HEK293 (cell line): ENCODE data around the gene SLC34A3.
A peak's percentile ranks its signal among the peaks of the same experiment; 100 is the strongest.

Source experiments
- KLF8 ChIP-seq: fragments of 450-650 bp; formaldehyde crosslinking; IDR thresholded peaks from 2 replicates; pipeline ENCODE4 v1.5.1; 2016; ENCODE audit warnings: missing biosample characterization, missing genetic modification characterization
- PRDM2 ChIP-seq: fragments of 450-650 bp; formaldehyde crosslinking; IDR thresholded peaks from 2 replicates; pipeline ENCODE4 v1.5.1; 2016; ENCODE audit warnings: missing biosample characterization, missing genetic modification characterization, borderline replicate concordance
- PRDM6 ChIP-seq: fragments of 450-650 bp; formaldehyde crosslinking; IDR thresholded peaks from 2 replicates; pipeline ENCODE4 v1.5.1; 2017; ENCODE audit warnings: missing biosample characterization, missing genetic modification characterization
- SALL2 ChIP-seq: fragments of 450-650 bp; formaldehyde crosslinking; IDR thresholded peaks from 2 replicates; pipeline ENCODE4 v1.5.0; 2017; ENCODE audit warnings: missing biosample characterization, mild to moderate bottlenecking, missing genetic modification characterization, borderline replicate concordance
- SP2 ChIP-seq: fragments of 450-650 bp; formaldehyde crosslinking; IDR thresholded peaks from 2 replicates; pipeline ENCODE4 v1.5.1; 2016; ENCODE audit warnings: missing biosample characterization, missing genetic modification characterization
- SP3 ChIP-seq: fragments of 450-650 bp; formaldehyde crosslinking; IDR thresholded peaks from 2 replicates; pipeline ENCODE4 v1.5.1; 2016; ENCODE audit warnings: missing biosample characterization, missing genetic modification characterization
- WT1 ChIP-seq: fragments of 450-650 bp; formaldehyde crosslinking; IDR thresholded peaks from 2 replicates; pipeline ENCODE4 v1.5.1; 2016; ENCODE audit warnings: missing biosample characterization, missing genetic modification characterization
- ZBTB1 ChIP-seq: fragments of 450-650 bp; formaldehyde crosslinking; IDR thresholded peaks from 2 replicates; pipeline ENCODE4 v1.5.1; 2016; ENCODE audit warnings: missing biosample characterization, missing genetic modification characterization
- ZBTB11 ChIP-seq: fragments of 450-650 bp; formaldehyde crosslinking; conservative IDR thresholded peaks from 2 replicates; pipeline ENCODE4 v1.5.1; 2016; ENCODE audit warnings: low read depth, missing biosample characterization, missing genetic modification characterization
- ZBTB17 ChIP-seq: fragments of 450-650 bp; formaldehyde crosslinking; IDR thresholded peaks from 2 replicates; pipeline ENCODE4 v1.5.1; 2016; ENCODE audit warnings: missing biosample characterization, missing genetic modification characterization
- ZBTB21 ChIP-seq: fragments of 450-650 bp; formaldehyde crosslinking; IDR thresholded peaks from 2 replicates; pipeline ENCODE4 v1.5.1; 2017; ENCODE audit warnings: missing biosample characterization, missing genetic modification characterization
- ZNF112 ChIP-seq: fragments of 450-650 bp; formaldehyde crosslinking; IDR thresholded peaks from 2 replicates; pipeline ENCODE4 v1.5.0; 2017; ENCODE audit warnings: missing biosample characterization, missing genetic modification characterization
- ZNF16 ChIP-seq: fragments of 450-650 bp; formaldehyde crosslinking; IDR thresholded peaks from 2 replicates; pipeline ENCODE4 v1.5.1; 2016; ENCODE audit warnings: low read depth, missing biosample characterization, missing genetic modification characterization
- ZNF19 ChIP-seq: fragments of 450-650 bp; formaldehyde crosslinking; IDR thresholded peaks from 2 replicates; pipeline ENCODE4; 2016; ENCODE audit warnings: missing biosample characterization, missing genetic modification characterization, low read depth
- ZNF211 ChIP-seq: fragments of 450-650 bp; formaldehyde crosslinking; IDR thresholded peaks from 2 replicates; pipeline ENCODE4 v1.5.1; 2016; ENCODE audit warnings: low read depth, missing biosample characterization, missing genetic modification characterization
- ZNF214 ChIP-seq: fragments of 450-650 bp; formaldehyde crosslinking; IDR thresholded peaks from 2 replicates; pipeline ENCODE4 v1.5.1; 2017; ENCODE audit warnings: missing biosample characterization, mild to moderate bottlenecking, missing genetic modification characterization, borderline replicate concordance
- ZNF23 ChIP-seq: fragments of 450-650 bp; formaldehyde crosslinking; IDR thresholded peaks from 2 replicates; pipeline ENCODE4 v1.5.1; 2016; ENCODE audit warnings: missing biosample characterization, missing genetic modification characterization, borderline replicate concordance
- ZNF398 ChIP-seq: fragments of 450-650 bp; formaldehyde crosslinking; IDR thresholded peaks from 2 replicates; pipeline ENCODE4 v1.5.1; 2017; ENCODE audit warnings: missing biosample characterization, missing genetic modification characterization
- ZNF510 ChIP-seq: fragments of 450-650 bp; formaldehyde crosslinking; IDR thresholded peaks from 2 replicates; pipeline ENCODE4 v1.5.1; 2018; ENCODE audit warnings: mild to moderate bottlenecking, missing genetic modification characterization, missing biosample characterization; ENCODE audit not compliant: insufficient replicate concordance
- ZNF513 ChIP-seq: fragments of 450-650 bp; IDR thresholded peaks from 2 replicates; pipeline ENCODE4 v1.5.1; 2018; ENCODE audit warnings: missing biosample characterization, missing genetic modification characterization
- ZNF580 ChIP-seq: fragments of 450-650 bp; formaldehyde crosslinking; IDR thresholded peaks from 2 replicates; pipeline ENCODE4 v1.5.1; 2016; ENCODE audit warnings: missing biosample characterization, missing genetic modification characterization
- ZNF600 ChIP-seq: fragments of 450-650 bp; formaldehyde crosslinking; IDR thresholded peaks from 2 replicates; pipeline ENCODE4 v1.5.1; 2016; ENCODE audit warnings: missing biosample characterization, missing genetic modification characterization
- ZNF621 ChIP-seq: fragments of 450-650 bp; formaldehyde crosslinking; IDR thresholded peaks from 2 replicates; pipeline ENCODE4 v1.5.1; 2017; ENCODE audit warnings: missing biosample characterization, missing genetic modification characterization
- ZNF837 ChIP-seq: fragments of 450-650 bp; formaldehyde crosslinking; IDR thresholded peaks from 2 replicates; pipeline ENCODE4 v1.5.1; 2016; ENCODE audit warnings: missing biosample characterization, missing genetic modification characterization

The SLC34A3 gene

GRCh38 chr9:137254624-137255447 is 24.1 kb downstream of the SLC34A3 start, which contains the start of gene NELFB (continued):
- TF ChIP-seq ZNF23 (tag by site-specific recombination), result no peak
- no peak for TF ChIP-seq ZNF580
- TF ChIP-seq ZNF112 (tag by site-specific recombination), result no peak
- no peak for TF ChIP-seq ZNF837 (tag by site-specific recombination)
- no peak for TF ChIP-seq ZNF510
- TF ChIP-seq PRDM2, result no peak
- no peak for TF ChIP-seq ZNF621 (tag by site-specific recombination)
- TF ChIP-seq ZNF398 (tag by site-specific recombination), result no peak
- no peak; the same call in 1 of the 2 replicates for TF ChIP-seq ZBTB1 (tag by site-specific recombination)
- peak; percentile 59 for TF ChIP-seq WT1 (tag by site-specific recombination)
- no peak for TF ChIP-seq ZBTB17
- TF ChIP-seq ZBTB11 (tag by site-specific recombination), result peak; percentile 95
- peak; percentile 88 for TF ChIP-seq KLF8 (tag by site-specific recombination)
- TF ChIP-seq PRDM6 (tag by site-specific recombination), result no peak
- no peak for TF ChIP-seq ZNF214 (tag by site-specific recombination)
- no peak for TF ChIP-seq SALL2 (tag by site-specific recombination)
- TF ChIP-seq ZNF211 (tag by site-specific recombination), result no peak
- TF ChIP-seq ZNF513 (tag by site-specific recombination), result peak; percentile 20; the same call in 1 of the 2 replicates
- TF ChIP-seq ZNF16, result no peak
- peak; percentile 70 for TF ChIP-seq SP3 (tag by site-specific recombination)
- TF ChIP-seq SP2 (tag by site-specific recombination), result peak; percentile 78
- no peak for TF ChIP-seq ZNF19 (tag by site-specific recombination)
- TF ChIP-seq ZNF600, result no peak
- TF ChIP-seq ZBTB21 (tag by site-specific recombination), result no peak
